Upper lobe of right lung (tissue), 1 donor: ENCODE measurements around the gene NBL1. TPM values are rescaled to one million over a fixed set of nuclear protein-coding genes. Genes with fewer than 3 reads are reported as not detected.

Experiments
- ATAC-seq: fragments of 200-7000 bp; cut with Tn5 transposase; one replicate; pipeline ENCODE4 v1.9.1; 2020; ENCODE audit warnings: mild to moderate bottlenecking, moderate library complexity
- DNase-seq: peaks from one replicate; pipeline ENCODE4 v3.0.0-alpha.2; 2020
- H3K27ac ChIP-seq: fragments of 200-600 bp; one replicate; pipeline ENCODE4 v1.8.0; 2022
- H3K27me3 ChIP-seq: fragments of 200-600 bp; one replicate; pipeline ENCODE4 v1.8.0; 2022; ENCODE audit warnings: mild to moderate bottlenecking
- H3K36me3 ChIP-seq: fragments of 200-600 bp; one replicate; pipeline ENCODE4 v1.8.0; 2022
- H3K4me1 ChIP-seq: fragments of 200-600 bp; one replicate; pipeline ENCODE4 v1.8.0; 2022
- H3K4me3 ChIP-seq: fragments of 200-600 bp; one replicate; pipeline ENCODE4 v1.8.0; 2022; ENCODE audit warnings: mild to moderate bottlenecking
- H3K9me3 ChIP-seq: fragments of 200-600 bp; one replicate; pipeline ENCODE4 v1.8.0; 2022
- CTCF ChIP-seq: fragments of 200-600 bp; IDR thresholded peaks from one replicate; pipeline ENCODE4 v1.8.0; 2022; ENCODE audit warnings: antibody characterized with exemption
- intact Hi-C: fragments of 100-400 bp; cut with DNase I; formaldehyde crosslinking; loops from one replicate; pipeline ENCODE4 v1.11.0; 2022
- total RNA-seq: library from RNA; stranded (reverse); fragmentation: NEBNext Ultra II Directional; extraction: Animal tissue kit (Norgen Biotek cat#: 25700); gene quantifications from one replicate; pipeline ENCODE4 v1.2.1, GENCODE V29; 2021
- donor health status: DM: no; HTN: yes; CAD: no; lungs with severe emphysema.

Gene NBL1
- total RNA-seq, 1 donor from 2014 or later, result 218 TPM

- no peaks in the 10 kb centered on the region for H3K9me3 ChIP-seq
- peaks cover 3% of the 10 kb centered on the region for H3K4me1 ChIP-seq
- intact Hi-C loops, result no loop called here
- ATAC-seq (no peak), DNase-seq (no peak)
- H3K27ac ChIP-seq, result no peak overlapping the region
- H3K36me3 ChIP-seq, result no peaks in the 10 kb centered on the region
- H3K27me3 ChIP-seq, result peaks cover 39% of the 10 kb centered on the region
- TF ChIP-seq CTCF, result no peak
- no peak overlapping the region for H3K4me3 ChIP-seq
Measured at GRCh38 chr1:19662313-19662712, 18.2 kb downstream of the NBL1 start.

- peaks cover 3% of the 10 kb centered on the region for H3K4me1 ChIP-seq
- H3K27me3 ChIP-seq, result peaks cover 39% of the 10 kb centered on the region
- no peak within 1 kb of the TSS for H3K27ac ChIP-seq
- no peak for TF ChIP-seq CTCF
- intact Hi-C loops, result no loop called here
- no peak within 1 kb of the TSS for H3K4me3 ChIP-seq
- no peaks in the 10 kb centered on the region for H3K9me3 ChIP-seq
- no peaks in the 10 kb centered on the region for H3K36me3 ChIP-seq
- no peak for DNase-seq
- ATAC-seq, result no peak
Measured at GRCh38 chr1:19664453-19665185, 20.5 kb downstream of the NBL1 start, which contains the start of gene HTR6. TSS of gene HTR6 (plus strand) at chr1:19664875. CDS start at chr1:19665754, 879 bp downstream.

- peaks cover 3% of the 10 kb centered on the region for H3K4me1 ChIP-seq
- H3K4me3 ChIP-seq, result no peak overlapping the region
- no peak for DNase-seq
- no peak overlapping the region for H3K27ac ChIP-seq
- intact Hi-C loops, result no loop called here
- TF ChIP-seq CTCF, result no peak
- no peaks in the 10 kb centered on the region for H3K9me3 ChIP-seq
- ATAC-seq, result no peak
- H3K36me3 ChIP-seq, result no peaks in the 10 kb centered on the region
- H3K27me3 ChIP-seq, result peaks cover 39% of the 10 kb centered on the region
Measured at GRCh38 chr1:19665186-19665495, 21.0 kb downstream of the NBL1 start.

DNA sequence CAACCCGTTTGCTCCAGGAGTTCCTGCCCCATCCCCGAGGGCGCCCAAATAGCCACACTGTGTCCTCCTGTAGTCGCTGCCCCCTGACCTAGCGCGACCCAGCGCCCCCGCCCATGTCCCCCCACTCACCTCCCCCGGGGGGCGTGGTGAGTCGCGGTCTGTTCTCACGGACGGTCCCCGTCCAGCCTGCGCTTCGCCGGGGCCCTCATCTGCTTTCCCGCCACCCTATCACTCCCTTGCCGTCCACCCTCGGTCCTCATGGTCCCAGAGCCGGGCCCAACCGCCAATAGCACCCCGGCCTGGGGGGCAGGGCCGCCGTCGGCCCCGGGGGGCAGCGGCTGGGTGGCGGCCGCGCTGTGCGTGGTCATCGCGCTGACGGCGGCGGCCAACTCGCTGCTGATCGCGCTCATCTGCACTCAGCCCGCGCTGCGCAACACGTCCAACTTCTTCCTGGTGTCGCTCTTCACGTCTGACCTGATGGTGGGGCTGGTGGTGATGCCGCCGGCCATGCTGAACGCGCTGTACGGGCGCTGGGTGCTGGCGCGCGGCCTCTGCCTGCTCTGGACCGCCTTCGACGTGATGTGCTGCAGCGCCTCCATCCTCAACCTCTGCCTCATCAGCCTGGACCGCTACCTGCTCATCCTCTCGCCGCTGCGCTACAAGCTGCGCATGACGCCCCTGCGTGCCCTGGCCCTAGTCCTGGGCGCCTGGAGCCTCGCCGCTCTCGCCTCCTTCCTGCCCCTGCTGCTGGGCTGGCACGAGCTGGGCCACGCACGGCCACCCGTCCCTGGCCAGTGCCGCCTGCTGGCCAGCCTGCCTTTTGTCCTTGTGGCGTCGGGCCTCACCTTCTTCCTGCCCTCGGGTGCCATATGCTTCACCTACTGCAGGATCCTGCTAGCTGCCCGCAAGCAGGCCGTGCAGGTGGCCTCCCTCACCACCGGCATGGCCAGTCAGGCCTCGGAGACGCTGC is 21.7 kb downstream of the NBL1 start:
- H3K9me3 ChIP-seq, result no peaks in the 10 kb centered on the region
- no peak overlapping the region for H3K4me3 ChIP-seq
- DNase-seq (no peak), ATAC-seq (no peak)
- H3K4me1 ChIP-seq, result peaks cover 3% of the 10 kb centered on the region
- no peaks in the 10 kb centered on the region for H3K36me3 ChIP-seq
- H3K27me3 ChIP-seq, result peaks cover 39% of the 10 kb centered on the region
- intact Hi-C loops, result no loop called here
- H3K27ac ChIP-seq, result no peak overlapping the region
- no peak for TF ChIP-seq CTCF

- TF ChIP-seq CTCF, result no peak
- DNase-seq (no peak), ATAC-seq (no peak)
- intact Hi-C loops, result no loop called here
- Histone ChIP-seq H3K27me3 (peaks cover 33% of the 10 kb centered on the region), H3K9me3 (no peaks in the 10 kb centered on the region), H3K4me1 (peaks cover 3% of the 10 kb centered on the region), H3K27ac (no peak overlapping the region), H3K4me3 (no peak overlapping the region), H3K36me3 (no peaks in the 10 kb centered on the region)
Measured at GRCh38 chr1:19668888-19669287, 24.8 kb downstream of the NBL1 start.
